Uterus (tissue), 4 donors: ENCODE measurements around the gene LAPTM4A. TPM values are rescaled to one million over a fixed set of nuclear protein-coding genes. Genes with fewer than 3 reads are reported as not detected.

Source experiments
- DNase-seq, 2 donors: peaks; one replicate each; pipeline ENCODE4 v3.0.0-alpha.2; 2019 to 2020
- H3K27ac ChIP-seq, 2 donors: fragments of 200-600 bp; sonication (generic); 1 replicate in 1 of 2; 2 replicates in 1 of 2; pipeline ENCODE4 v1.5.1; 2016 to 2018
- H3K27me3 ChIP-seq, 2 donors: fragments of 200-600 bp; sonication (generic); one replicate each; pipeline ENCODE4 v1.5.1; 2018 to 2019; ENCODE audit warnings: control low read depth in 1 of 2
- H3K36me3 ChIP-seq, 2 donors: fragments of 200-600 bp; sonication (generic); one replicate each; pipeline ENCODE4 v1.5.1; 2019; ENCODE audit warnings: control low read depth in 1 of 2
- H3K4me1 ChIP-seq, 2 donors: fragments of 200-600 bp; sonication (generic); one replicate each; pipeline ENCODE4 v1.5.1; 2018 to 2019; ENCODE audit warnings: control low read depth in 1 of 2
- H3K4me3 ChIP-seq, 2 donors: fragments of 200-600 bp; sonication (generic); 1 replicate in 1 of 2; 2 replicates in 1 of 2; pipeline ENCODE4 v1.5.1; 2018 to 2019; ENCODE audit warnings: mild to moderate bottlenecking in 1 of 2
- H3K9me3 ChIP-seq, 2 donors: fragments of 200-600 bp; sonication (generic); one replicate each; pipeline ENCODE4 v1.5.1; 2019; ENCODE audit warnings: control low read depth in 1 of 2
- POLR2A ChIP-seq, 2 donors: fragments of 450-650 bp; IDR thresholded peaks; one replicate each; pipeline ENCODE4 v1.6.1; 2016; ENCODE audit warnings: antibody characterized with exemption in 2 of 2, mild to moderate bottlenecking in 1 of 2, moderate library complexity in 1 of 2
- intact Hi-C: fragments of 100-400 bp; cut with DNase I; formaldehyde crosslinking; loops from one replicate; pipeline ENCODE4 v1.15.1; 2023; ENCODE audit warnings: low total_unique reads
- total RNA-seq, 4 donors: library from RNA; depleted of rRNA in 3 of 4; stranded (reverse); fragments of >200 nt in 3 of 4; gene quantifications; one replicate each; pipeline versions ENCODE4 v1.1.0 to v1.2.4, GENCODE V29; 2014 to 2023
- TF ChIP-seq, protein P1 (sequence below), 4 experiments: fragments of 200-600 bp in 2 of 4; fragments of 450-650 bp in 2 of 4; sonication (generic) in 2 of 4; IDR thresholded peaks; one replicate each; pipeline ENCODE4 v1.5.1; 2016 to 2019; ENCODE audit warnings: antibody characterized with exemption in 4 of 4, mild to moderate bottlenecking in 2 of 4, moderate library complexity in 1 of 4
- donor health status: DM: yes; HTN: yes; CAD: no.

LAPTM4A gene
- total RNA-seq, 4 donors from 2014 or later = 255 to 386 (median 292) TPM

DNA sequence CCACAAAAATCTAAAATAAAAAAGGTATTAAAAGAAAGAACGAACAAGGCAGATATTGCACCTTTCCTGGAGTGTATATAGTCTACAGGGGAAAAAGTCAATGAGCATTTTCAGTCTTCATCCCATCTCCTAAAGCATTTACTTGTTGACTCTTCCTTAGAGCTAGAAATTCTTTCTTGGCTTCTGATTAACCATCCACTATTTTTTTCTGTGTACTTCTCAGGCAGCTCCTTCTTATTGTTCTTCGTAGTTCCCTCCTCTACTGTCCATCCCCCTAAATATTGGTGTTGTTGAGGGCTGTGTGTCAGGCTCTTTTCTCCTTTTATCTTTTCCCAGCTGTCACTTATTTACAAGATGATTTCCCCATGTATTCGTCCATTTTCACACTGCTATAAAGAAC lies 3.5 kb upstream of the LAPTM4A start:
- intact Hi-C loops = no loop called here

DNA sequence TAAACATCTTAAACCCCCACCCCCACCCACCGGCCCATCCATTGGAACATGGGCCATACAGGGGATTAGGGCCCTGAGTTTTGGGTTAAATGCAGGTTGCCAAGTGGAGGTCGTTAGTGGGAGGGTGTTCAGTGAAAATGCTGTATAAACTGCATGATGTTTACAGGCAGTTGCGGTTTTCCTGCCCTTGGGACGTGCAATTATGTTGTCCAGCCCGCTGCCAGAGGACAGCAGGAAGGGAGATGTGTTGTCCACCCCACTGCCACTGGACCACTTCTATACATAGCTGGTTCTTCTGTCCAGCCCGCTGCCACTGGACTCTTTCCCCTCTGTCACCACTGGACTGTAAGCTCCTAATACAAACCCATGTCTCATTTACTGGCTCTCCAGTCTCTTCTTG lies 2.7 kb upstream of the LAPTM4A start:
- DNase-seq = no peak
- no peaks in the 10 kb centered on the region for H3K4me1 ChIP-seq
- TF ChIP-seq, protein P1, sequence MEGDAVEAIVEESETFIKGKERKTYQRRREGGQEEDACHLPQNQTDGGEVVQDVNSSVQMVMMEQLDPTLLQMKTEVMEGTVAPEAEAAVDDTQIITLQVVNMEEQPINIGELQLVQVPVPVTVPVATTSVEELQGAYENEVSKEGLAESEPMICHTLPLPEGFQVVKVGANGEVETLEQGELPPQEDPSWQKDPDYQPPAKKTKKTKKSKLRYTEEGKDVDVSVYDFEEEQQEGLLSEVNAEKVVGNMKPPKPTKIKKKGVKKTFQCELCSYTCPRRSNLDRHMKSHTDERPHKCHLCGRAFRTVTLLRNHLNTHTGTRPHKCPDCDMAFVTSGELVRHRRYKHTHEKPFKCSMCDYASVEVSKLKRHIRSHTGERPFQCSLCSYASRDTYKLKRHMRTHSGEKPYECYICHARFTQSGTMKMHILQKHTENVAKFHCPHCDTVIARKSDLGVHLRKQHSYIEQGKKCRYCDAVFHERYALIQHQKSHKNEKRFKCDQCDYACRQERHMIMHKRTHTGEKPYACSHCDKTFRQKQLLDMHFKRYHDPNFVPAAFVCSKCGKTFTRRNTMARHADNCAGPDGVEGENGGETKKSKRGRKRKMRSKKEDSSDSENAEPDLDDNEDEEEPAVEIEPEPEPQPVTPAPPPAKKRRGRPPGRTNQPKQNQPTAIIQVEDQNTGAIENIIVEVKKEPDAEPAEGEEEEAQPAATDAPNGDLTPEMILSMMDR (IDR thresholded peaks at IDR 0.05) = no peak
- no peak for TF ChIP-seq POLR2A (IDR thresholded peaks at IDR 0.05)
- no peak overlapping the region for H3K27ac ChIP-seq
- intact Hi-C loops = no loop called here
- no peaks in the 10 kb centered on the region for H3K9me3 ChIP-seq
- H3K4me3 ChIP-seq = no peak overlapping the region
- no peaks in the 10 kb centered on the region for H3K27me3 ChIP-seq
- H3K36me3 ChIP-seq = no peaks in the 10 kb centered on the region

More for the DNA sequence above, 3.5 kb upstream of the LAPTM4A start:
- Histone ChIP-seq H3K27ac (no peak overlapping the region), H3K4me3 (no peak overlapping the region), H3K36me3 (no peaks in the 10 kb centered on the region), H3K9me3 (no peaks in the 10 kb centered on the region), H3K27me3 (no peaks in the 10 kb centered on the region), H3K4me1 (no peaks in the 10 kb centered on the region)
- no peak for DNase-seq
- TF ChIP-seq, protein P1 (IDR thresholded peaks at IDR 0.05) = no peak

DNA sequence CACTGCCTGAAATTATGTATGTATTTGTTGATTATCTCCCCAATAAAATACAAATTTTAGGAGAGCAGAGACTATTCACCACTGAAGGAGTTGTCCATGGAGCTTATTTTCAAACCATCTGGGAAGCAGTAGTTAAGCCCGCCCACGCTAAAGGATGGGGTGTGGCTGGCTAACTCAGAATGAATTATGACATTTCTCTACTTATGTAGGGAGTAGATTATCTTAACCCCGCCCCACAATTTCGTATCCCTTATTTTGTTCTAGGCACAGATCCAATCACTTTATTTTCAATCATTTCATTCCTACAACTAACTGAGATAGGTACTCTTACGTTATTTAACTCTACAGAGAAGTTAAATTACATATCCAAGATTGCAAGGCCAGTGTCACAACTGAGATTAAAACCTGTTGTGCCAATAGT lies 1.4 kb upstream of the LAPTM4A start:
- H3K4me3 ChIP-seq = peak overlapping the region; percentile 74 to 76
- peak overlapping the region; percentile 95 to 98 for H3K27ac ChIP-seq
- H3K27me3 ChIP-seq = no peaks in the 10 kb centered on the region
- H3K4me1 ChIP-seq = no peaks in the 10 kb centered on the region
- TF ChIP-seq POLR2A (IDR thresholded peaks at IDR 0.05) = peak in 1 of 2 donors; percentile 29
- TF ChIP-seq, protein P1 (IDR thresholded peaks at IDR 0.05) = no peak
- intact Hi-C loops = no loop called here
- no peaks in the 10 kb centered on the region for H3K36me3 ChIP-seq
- no peaks in the 10 kb centered on the region for H3K9me3 ChIP-seq
- DNase-seq = peak; percentile 72 to 86

DNA sequence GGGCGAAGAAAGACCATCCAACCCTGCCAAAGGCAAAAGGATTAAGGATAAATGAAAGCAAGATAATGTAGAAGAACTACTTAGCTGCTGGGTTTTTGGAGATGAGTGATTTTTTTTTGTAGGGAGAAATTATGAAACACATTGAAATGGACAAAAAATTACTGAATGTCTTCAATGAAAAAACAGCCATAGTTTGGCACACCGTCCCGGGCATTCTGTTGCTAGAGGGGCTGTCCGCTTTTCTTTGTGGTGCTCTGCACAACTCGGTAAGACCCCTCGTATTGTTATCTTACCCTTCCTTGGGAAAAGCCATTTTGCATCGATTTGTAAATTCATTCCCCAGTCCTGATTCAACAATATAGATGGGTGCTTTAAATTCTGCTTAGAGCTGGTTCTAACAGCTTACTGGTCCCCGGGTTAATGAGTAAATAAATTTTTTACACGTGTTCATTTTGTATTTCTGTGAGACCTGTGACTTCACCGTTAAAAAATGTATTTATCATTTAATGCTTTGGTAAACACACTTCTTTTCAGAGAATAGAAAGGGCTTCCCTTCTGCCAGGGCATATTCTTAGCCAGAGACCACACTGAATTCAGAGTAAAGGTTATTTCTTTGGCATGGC lies 912 bp upstream of the LAPTM4A start:
- Histone ChIP-seq H3K36me3 (no peaks in the 10 kb centered on the region), H3K4me3 (peak overlapping the region; percentile 74 to 76), H3K9me3 (no peaks in the 10 kb centered on the region), H3K27me3 (no peaks in the 10 kb centered on the region), H3K27ac (peak overlapping the region; percentile 95 to 98), H3K4me1 (no peaks in the 10 kb centered on the region)
- TF ChIP-seq POLR2A (IDR thresholded peaks at IDR 0.05) = no peak
- TF ChIP-seq, protein P1 (IDR thresholded peaks at IDR 0.05) = no peak
- intact Hi-C loops = no loop called here
- DNase-seq = no peak

DNA sequence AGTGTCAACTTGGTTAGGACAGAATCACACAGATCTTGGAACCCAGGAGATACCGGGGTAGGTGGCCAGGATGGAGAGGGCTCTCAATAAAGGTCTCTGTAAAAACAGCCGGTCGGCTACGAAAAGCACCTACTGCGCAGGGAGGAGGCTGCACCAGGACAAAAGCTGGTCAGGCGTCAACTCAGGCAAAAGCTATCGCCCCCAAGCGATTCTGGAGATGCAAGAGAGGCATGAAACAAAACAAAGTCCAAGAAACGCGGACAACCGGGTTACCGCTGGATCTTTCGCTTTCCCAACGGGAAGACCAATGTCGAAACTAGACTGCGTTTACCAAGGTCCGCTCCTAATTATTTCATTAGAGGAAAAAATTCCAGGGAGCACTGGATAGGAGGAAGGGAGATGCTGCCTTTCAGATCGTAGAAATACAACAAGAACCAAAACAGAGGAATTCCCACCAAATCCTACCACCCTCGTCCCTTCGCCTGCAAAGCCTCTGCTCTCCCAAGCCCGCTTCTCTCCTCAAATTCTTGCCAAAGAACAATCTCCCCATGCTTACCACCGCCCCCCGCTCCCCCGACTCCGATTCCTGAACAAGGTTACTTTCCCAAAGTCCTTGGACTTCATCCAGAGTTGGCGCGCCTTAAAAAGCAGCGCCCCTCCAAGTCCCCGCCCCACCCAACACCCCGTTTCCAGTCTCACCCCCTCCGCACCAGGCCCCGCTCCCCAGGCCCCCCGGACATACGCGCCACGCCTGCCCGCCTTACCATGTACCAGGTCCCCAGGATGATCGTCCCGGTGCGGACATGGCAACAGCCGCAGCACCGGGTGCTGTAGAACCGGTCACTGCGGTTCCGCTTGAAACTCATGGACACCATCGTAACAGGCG lies 539 bp downstream of the LAPTM4A start:
- H3K36me3 ChIP-seq = no peaks in the 10 kb centered on the region
- H3K27ac ChIP-seq = peak overlapping the region; percentile 95 to 98
- no peaks in the 10 kb centered on the region for H3K27me3 ChIP-seq
- peak overlapping the region; percentile 74 to 76 for H3K4me3 ChIP-seq
- no peaks in the 10 kb centered on the region for H3K9me3 ChIP-seq
- TF ChIP-seq POLR2A (IDR thresholded peaks at IDR 0.05) = no peak
- TF ChIP-seq, protein P1 (IDR thresholded peaks at IDR 0.05) = peak in 1 of 4 experiments; percentile 19
- H3K4me1 ChIP-seq = peaks cover under 1 to 4% of the 10 kb centered on the region in 2 donors
- peak; percentile 47 to 66 for DNase-seq
- intact Hi-C loops = no loop called here
